H9 (cell line): ENCODE results near the gene HIPK4. TPM values are rescaled to one million over a fixed set of nuclear protein-coding genes. Genes with fewer than 3 reads are reported as not detected.

Source experiments
- DNase-seq: peaks from one replicate; pipeline ENCODE4 v3.0.0-alpha.2; 2017
- H2AFZ ChIP-seq: one replicate; pipeline ENCODE4 v1.6.1; 2013; ENCODE audit warnings: mild to moderate bottlenecking, low read length, control low read depth, moderate library complexity
- H2AK5ac ChIP-seq: 2 replicates; pipeline ENCODE4 v1.6.1; 2013; ENCODE audit warnings: low read length, control low read depth, mixed read lengths; ENCODE audit not compliant: insufficient read length
- H2BK120ac ChIP-seq: one replicate; pipeline ENCODE4 v1.6.1; 2013; ENCODE audit warnings: low read depth, mild to moderate bottlenecking, low read length, control low read depth, inconsistent platforms; ENCODE audit not compliant: poor library complexity, severe bottlenecking
- H2BK12ac ChIP-seq: 2 replicates; pipeline ENCODE4 v1.6.1; 2013; ENCODE audit warnings: low read length, control low read depth, mixed read lengths, low read depth; ENCODE audit not compliant: insufficient read length
- H2BK15ac ChIP-seq: 2 replicates; pipeline ENCODE4 v1.6.1; 2013; ENCODE audit warnings: low read depth, low read length, control low read depth
- H2BK20ac ChIP-seq: one replicate; pipeline ENCODE4 v1.6.1; 2013; ENCODE audit warnings: low read depth, mild to moderate bottlenecking, low read length, control low read depth, inconsistent platforms; ENCODE audit not compliant: poor library complexity, severe bottlenecking
- H2BK5ac ChIP-seq: 2 replicates; pipeline ENCODE4 v1.6.1; 2013; ENCODE audit warnings: low read length, control low read depth, mixed read lengths; ENCODE audit not compliant: insufficient read length
- H3K14ac ChIP-seq: 2 replicates; pipeline ENCODE4 v1.6.1; 2013; ENCODE audit warnings: low read length, control low read depth; ENCODE audit not compliant: insufficient read depth
- H3K18ac ChIP-seq: 2 replicates; pipeline ENCODE4 v1.6.1; 2013; ENCODE audit warnings: low read depth, mild to moderate bottlenecking, mixed read lengths, low read length, control low read depth; ENCODE audit not compliant: insufficient read length
- H3K23ac ChIP-seq: 2 replicates; pipeline ENCODE4 v1.6.1; 2013; ENCODE audit warnings: low read length, control low read depth, mixed read lengths, low read depth; ENCODE audit not compliant: insufficient read length
- H3K23me2 ChIP-seq: 2 replicates; pipeline ENCODE4 v1.6.1; 2013; ENCODE audit warnings: low read depth, mild to moderate bottlenecking, mixed read lengths, low read length, control low read depth; ENCODE audit not compliant: insufficient read length, poor library complexity, severe bottlenecking
- H3K27ac ChIP-seq: 2 replicates; pipeline ENCODE4 v1.5.1; 2013; ENCODE audit warnings: low read length, control low read depth, mixed read lengths, low read depth; ENCODE audit not compliant: insufficient read length
- H3K27me3 ChIP-seq: 2 replicates; pipeline ENCODE4 v1.6.1; 2013; ENCODE audit warnings: low read length, control low read depth, inconsistent platforms; ENCODE audit not compliant: insufficient read depth
- H3K4ac ChIP-seq: 2 replicates; pipeline ENCODE4 v1.6.1; 2013; ENCODE audit warnings: low read depth, mild to moderate bottlenecking, control low read depth, inconsistent platforms, low read length, moderate library complexity
- H3K4me1 ChIP-seq: 2 replicates; pipeline ENCODE4 v1.6.1; 2013; ENCODE audit warnings: low read length, control low read depth, inconsistent platforms; ENCODE audit not compliant: insufficient read depth
- H3K4me2 ChIP-seq: 2 replicates; pipeline ENCODE4 v1.6.1; 2013; ENCODE audit warnings: low read length, control low read depth, mixed read lengths; ENCODE audit not compliant: insufficient read length, insufficient read depth
- H3K56ac ChIP-seq: 2 replicates; pipeline ENCODE4 v1.6.1; 2013; ENCODE audit warnings: low read depth, mild to moderate bottlenecking, mixed read lengths, low read length, control low read depth; ENCODE audit not compliant: insufficient read length
- H3K79me1 ChIP-seq: 2 replicates; pipeline ENCODE4 v1.6.1; 2013; ENCODE audit warnings: low read depth, mild to moderate bottlenecking, moderate library complexity, low read length, control low read depth, inconsistent platforms; ENCODE audit not compliant: insufficient read depth, poor library complexity, severe bottlenecking
- H3K79me2 ChIP-seq: 2 replicates; pipeline ENCODE4 v1.6.1; 2013; ENCODE audit warnings: low read length, control low read depth, inconsistent platforms; ENCODE audit not compliant: insufficient read depth
- H3K9ac ChIP-seq: 2 replicates; pipeline ENCODE4 v1.6.1; 2013; ENCODE audit warnings: low read length, control low read depth, mixed read lengths; ENCODE audit not compliant: insufficient read length; ENCODE audit errors: extremely low read depth
- H3K9me3 ChIP-seq: one replicate; pipeline ENCODE4 v1.6.1; 2013; ENCODE audit warnings: low read depth, low read length, inconsistent platforms; ENCODE audit not compliant: control insufficient read depth
- H3T11ph ChIP-seq: one replicate; pipeline ENCODE4 v1.6.1; 2013; ENCODE audit warnings: mild to moderate bottlenecking, low read length, control low read depth, inconsistent platforms
- H4K20me1 ChIP-seq: one replicate; pipeline ENCODE4 v1.6.1; 2013; ENCODE audit not compliant: control insufficient read depth, insufficient read length, insufficient read depth
- H4K5ac ChIP-seq: 2 replicates; pipeline ENCODE4 v1.6.1; 2013; ENCODE audit warnings: low read depth, mild to moderate bottlenecking, mixed read lengths, low read length, control low read depth; ENCODE audit not compliant: insufficient read length
- H4K8ac ChIP-seq: replicated peaks from 2 replicates; pipeline ENCODE4 v1.6.1; 2013; ENCODE audit warnings: low read length, control low read depth, mixed read lengths, low read depth; ENCODE audit not compliant: insufficient read length
- H4K91ac ChIP-seq: 2 replicates; pipeline ENCODE4 v1.6.1; 2013; ENCODE audit warnings: low read depth, mild to moderate bottlenecking, moderate library complexity, mixed read lengths, low read length, control low read depth; ENCODE audit not compliant: insufficient read length
- H3K27ac Mint-ChIP-seq, 3 experiments: 2 replicates in 2 of 3; 3 replicates in 1 of 3; pipeline ENCODE4 v1.8.0; 2020 to 2021; ENCODE audit warnings: mixed read lengths in 3 of 3, mild to moderate bottlenecking in 1 of 3, moderate library complexity in 1 of 3
- H3K27me3 Mint-ChIP-seq: 2 replicates; pipeline ENCODE4 v1.8.0; 2021; ENCODE audit warnings: low read depth, mild to moderate bottlenecking, moderate library complexity, mixed read lengths
- H3K36me3 Mint-ChIP-seq, 3 experiments: 2 replicates in 2 of 3; 3 replicates in 1 of 3; pipeline ENCODE4 v1.8.0; 2020 to 2021; ENCODE audit warnings: low read depth in 3 of 3, mixed read lengths in 3 of 3; ENCODE audit not compliant: insufficient read depth in 1 of 3
- H3K4me1 Mint-ChIP-seq, 2 experiments: 2 replicates each; pipeline ENCODE4 v1.8.0; 2020; ENCODE audit warnings: mixed read lengths in 2 of 2
- H3K4me3 Mint-ChIP-seq, 2 experiments: 2 replicates in 1 of 2; 3 replicates in 1 of 2; pipeline ENCODE4 v1.8.0; 2020 to 2021; ENCODE audit warnings: mild to moderate bottlenecking in 2 of 2, mixed read lengths in 2 of 2, moderate library complexity in 1 of 2
- H3K9me3 Mint-ChIP-seq, 2 experiments: 2 replicates in 1 of 2; 3 replicates in 1 of 2; pipeline ENCODE4 v1.8.0; 2020; ENCODE audit warnings: mild to moderate bottlenecking in 2 of 2, mixed read lengths in 2 of 2, moderate library complexity in 1 of 2
- WGBS: extraction: QIAGEN DNeasy Blood & Tissue Kit; methylation state at CpG from one replicate; pipeline ENCODE4 v1.1.7; 2013; ENCODE audit warnings: missing lambda C conversion rate, low lambda C conversion rate, mixed read lengths; ENCODE audit not compliant: insufficient read length; ENCODE audit errors: extremely low coverage; 5-methylcytosine and 5-hydroxymethylcytosine counted together
- total RNA-seq: library from RNA; stranded (reverse); gene quantifications from 2 replicates; pipeline ENCODE4 v1.2.1, GENCODE V29; 2021
- TF ChIP-seq, protein P1 (sequence below): fragments of 200-600 bp; sonication (generic); conservative IDR thresholded peaks from 3 replicates; pipeline ENCODE4 v1.8.0; 2021; ENCODE audit warnings: antibody characterized with exemption, mild to moderate bottlenecking

Gene HIPK4
- total RNA-seq, 1 experiment from 2014 or later: 0.15 TPM

DNA sequence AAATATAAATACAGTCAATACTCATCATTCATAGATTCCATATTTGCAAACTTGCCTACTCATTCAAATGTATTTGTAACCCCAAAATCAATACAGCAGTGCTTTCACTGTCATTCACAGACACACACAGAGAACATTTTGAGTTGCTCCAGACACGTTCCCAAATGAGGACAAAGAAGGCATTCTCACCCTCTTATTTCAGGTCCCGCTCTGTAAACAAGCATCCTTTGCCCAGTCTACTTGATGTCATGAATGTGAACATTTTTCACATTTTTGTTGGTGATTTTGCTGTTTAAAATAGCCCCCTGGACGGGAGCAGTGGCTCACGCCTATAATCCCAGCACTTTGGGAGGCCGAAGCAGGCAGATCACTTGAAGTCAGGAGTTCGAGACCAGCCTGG lies 57.3 kb downstream of the HIPK4 start:
- Histone ChIP-seq H3K27ac (no peak overlapping the region), H4K5ac (no peak overlapping the region), H2BK20ac (no peak overlapping the region), H2BK5ac (no peak overlapping the region), H4K20me1 (no peaks in the 10 kb centered on the region), H2BK15ac (no peak overlapping the region), H3K23ac (no peak overlapping the region), H2AK5ac (no peak overlapping the region), H3K79me2 (no peaks in the 10 kb centered on the region; the same call in 1 of the 2 replicates), H3K4me2 (no peak overlapping the region), H3K14ac (no peak overlapping the region), H3K4ac (no peak overlapping the region), H3K79me1 (no peaks in the 10 kb centered on the region), H2BK120ac (no peak overlapping the region), H3K4me1 (no peaks in the 10 kb centered on the region; the same call in 1 of the 2 replicates), H4K8ac (no peak overlapping the region), H3K23me2 (no peaks in the 10 kb centered on the region), H3K9ac (no peak overlapping the region), H3K18ac (no peak overlapping the region), H4K91ac (no peak overlapping the region), H3T11ph (no peak overlapping the region), H3K9me3 (no peaks in the 10 kb centered on the region), H3K27me3 (no peaks in the 10 kb centered on the region), H3K56ac (no peak overlapping the region), H2AFZ (no peak overlapping the region), H2BK12ac (no peak overlapping the region)
- Mint-ChIP-seq H3K36me3 (peaks cover 19 to 60% (median 52%) of the 10 kb centered on the region in 3 experiments; a peak in 6 of 7 replicates), H3K27ac (no peak overlapping the region), H3K4me3 (no peak overlapping the region), H3K4me1 (peaks cover 7 to 10% of the 10 kb centered on the region in 2 experiments), H3K9me3 (no peaks in the 10 kb centered on the region), H3K27me3 (no peaks in the 10 kb centered on the region)
- WGBS: no CpG with 5 or more reads among the region's 6 CpGs
- DNase-seq: no peak
- TF ChIP-seq, protein P1, sequence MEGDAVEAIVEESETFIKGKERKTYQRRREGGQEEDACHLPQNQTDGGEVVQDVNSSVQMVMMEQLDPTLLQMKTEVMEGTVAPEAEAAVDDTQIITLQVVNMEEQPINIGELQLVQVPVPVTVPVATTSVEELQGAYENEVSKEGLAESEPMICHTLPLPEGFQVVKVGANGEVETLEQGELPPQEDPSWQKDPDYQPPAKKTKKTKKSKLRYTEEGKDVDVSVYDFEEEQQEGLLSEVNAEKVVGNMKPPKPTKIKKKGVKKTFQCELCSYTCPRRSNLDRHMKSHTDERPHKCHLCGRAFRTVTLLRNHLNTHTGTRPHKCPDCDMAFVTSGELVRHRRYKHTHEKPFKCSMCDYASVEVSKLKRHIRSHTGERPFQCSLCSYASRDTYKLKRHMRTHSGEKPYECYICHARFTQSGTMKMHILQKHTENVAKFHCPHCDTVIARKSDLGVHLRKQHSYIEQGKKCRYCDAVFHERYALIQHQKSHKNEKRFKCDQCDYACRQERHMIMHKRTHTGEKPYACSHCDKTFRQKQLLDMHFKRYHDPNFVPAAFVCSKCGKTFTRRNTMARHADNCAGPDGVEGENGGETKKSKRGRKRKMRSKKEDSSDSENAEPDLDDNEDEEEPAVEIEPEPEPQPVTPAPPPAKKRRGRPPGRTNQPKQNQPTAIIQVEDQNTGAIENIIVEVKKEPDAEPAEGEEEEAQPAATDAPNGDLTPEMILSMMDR: no peak
